HEK293 (cell line): Measurements from ENCODE around the gene CASKIN1.

Source experiments
- ATF2 ChIP-seq: fragments of 450-650 bp; formaldehyde crosslinking; IDR thresholded peaks from 2 replicates; pipeline ENCODE4 v1.5.1; 2016; ENCODE audit warnings: missing biosample characterization, missing genetic modification characterization, low read depth
- CTCF ChIP-seq: fragments of 450-650 bp; formaldehyde crosslinking; IDR thresholded peaks from 2 replicates; pipeline ENCODE4 v1.5.1; 2016; ENCODE audit warnings: missing biosample characterization, missing genetic modification characterization
- IKZF3 ChIP-seq: fragments of 450-650 bp; IDR thresholded peaks from 2 replicates; pipeline ENCODE4 v1.5.0; 2018; ENCODE audit warnings: missing biosample characterization, mild to moderate bottlenecking, missing genetic modification characterization, moderate library complexity
- KLF16 ChIP-seq: fragments of 450-650 bp; formaldehyde crosslinking; IDR thresholded peaks from 2 replicates; pipeline ENCODE4 v1.5.1; 2017; ENCODE audit warnings: missing biosample characterization, missing genetic modification characterization
- PRDM1 ChIP-seq: fragments of 450-650 bp; formaldehyde crosslinking; IDR thresholded peaks from 2 replicates; pipeline ENCODE4; 2016; ENCODE audit warnings: missing biosample characterization, missing genetic modification characterization
- RBAK ChIP-seq: fragments of 450-650 bp; formaldehyde crosslinking; IDR thresholded peaks from 2 replicates; pipeline ENCODE4 v1.5.1; 2016; ENCODE audit warnings: missing biosample characterization, missing genetic modification characterization
- REPIN1 ChIP-seq: fragments of 450-650 bp; formaldehyde crosslinking; IDR thresholded peaks from 2 replicates; pipeline ENCODE4 v1.5.1; 2017; ENCODE audit warnings: missing biosample characterization, missing genetic modification characterization, low read depth
- REST ChIP-seq: fragments of 450-650 bp; formaldehyde crosslinking; IDR thresholded peaks from 2 replicates; pipeline ENCODE4 v1.5.1; 2016; ENCODE audit warnings: missing biosample characterization, missing genetic modification characterization
- ZBTB1 ChIP-seq: fragments of 450-650 bp; formaldehyde crosslinking; IDR thresholded peaks from 2 replicates; pipeline ENCODE4 v1.5.1; 2016; ENCODE audit warnings: missing biosample characterization, missing genetic modification characterization
- ZBTB21 ChIP-seq: fragments of 450-650 bp; formaldehyde crosslinking; IDR thresholded peaks from 2 replicates; pipeline ENCODE4 v1.5.1; 2017; ENCODE audit warnings: missing biosample characterization, missing genetic modification characterization
- ZEB2 ChIP-seq: fragments of 450-650 bp; formaldehyde crosslinking; IDR thresholded peaks from 2 replicates; pipeline ENCODE4 v1.5.1; 2016; ENCODE audit warnings: missing biosample characterization, missing genetic modification characterization
- ZFP37 ChIP-seq: fragments of 450-650 bp; formaldehyde crosslinking; IDR thresholded peaks from 2 replicates; pipeline ENCODE4 v1.5.1; 2016; ENCODE audit warnings: missing biosample characterization, missing genetic modification characterization
- ZNF133 ChIP-seq: fragments of 450-650 bp; formaldehyde crosslinking; IDR thresholded peaks from 2 replicates; pipeline ENCODE4 v1.5.1; 2016; ENCODE audit warnings: missing biosample characterization, missing genetic modification characterization
- ZNF146 ChIP-seq: fragments of 450-650 bp; formaldehyde crosslinking; IDR thresholded peaks from 2 replicates; pipeline ENCODE4 v1.5.1; 2016; ENCODE audit warnings: missing biosample characterization, missing genetic modification characterization
- ZNF18 ChIP-seq: fragments of 450-650 bp; formaldehyde crosslinking; IDR thresholded peaks from 2 replicates; pipeline ENCODE4 v1.5.1; 2016; ENCODE audit warnings: missing biosample characterization, missing genetic modification characterization
- ZNF184 ChIP-seq: fragments of 450-650 bp; IDR thresholded peaks from 2 replicates; pipeline ENCODE4 v1.5.1; 2018; ENCODE audit warnings: missing biosample characterization, mild to moderate bottlenecking, missing genetic modification characterization
- ZNF202 ChIP-seq: fragments of 450-650 bp; formaldehyde crosslinking; IDR thresholded peaks from 2 replicates; pipeline ENCODE4 v1.5.1; 2016; ENCODE audit warnings: missing biosample characterization, missing genetic modification characterization, borderline replicate concordance
- ZNF223 ChIP-seq: fragments of 450-650 bp; formaldehyde crosslinking; IDR thresholded peaks from 2 replicates; pipeline ENCODE4 v1.5.1; 2016; ENCODE audit warnings: missing biosample characterization, missing genetic modification characterization
- ZNF24 ChIP-seq: fragments of 450-650 bp; formaldehyde crosslinking; IDR thresholded peaks from 2 replicates; pipeline ENCODE4 v1.5.1; 2016; ENCODE audit warnings: missing biosample characterization, missing genetic modification characterization
- ZNF292 ChIP-seq: fragments of 450-650 bp; formaldehyde crosslinking; IDR thresholded peaks from 2 replicates; pipeline ENCODE4 v1.5.1; 2016; ENCODE audit warnings: low read depth, missing biosample characterization, missing genetic modification characterization, borderline replicate concordance
- ZNF335 ChIP-seq: fragments of 450-650 bp; formaldehyde crosslinking; conservative IDR thresholded peaks from 2 replicates; pipeline ENCODE4 v1.5.1; 2016; ENCODE audit warnings: missing biosample characterization, missing genetic modification characterization
- ZNF521 ChIP-seq: fragments of 450-650 bp; formaldehyde crosslinking; IDR thresholded peaks from 2 replicates; pipeline ENCODE4 v1.5.1; 2017; ENCODE audit warnings: missing biosample characterization, mild to moderate bottlenecking, missing genetic modification characterization
- ZNF560 ChIP-seq: fragments of 450-650 bp; formaldehyde crosslinking; IDR thresholded peaks from 2 replicates; pipeline ENCODE4 v1.5.1; 2017; ENCODE audit warnings: missing biosample characterization, missing genetic modification characterization, borderline replicate concordance
- ZNF621 ChIP-seq: fragments of 450-650 bp; formaldehyde crosslinking; IDR thresholded peaks from 2 replicates; pipeline ENCODE4 v1.5.1; 2017; ENCODE audit warnings: missing biosample characterization, missing genetic modification characterization
- ZNF623 ChIP-seq: fragments of 450-650 bp; formaldehyde crosslinking; IDR thresholded peaks from 2 replicates; pipeline ENCODE4 v1.5.1; 2016; ENCODE audit warnings: missing biosample characterization, missing genetic modification characterization
- ZNF626 ChIP-seq: fragments of 450-650 bp; sonication (Bioruptor Pico); formaldehyde crosslinking; IDR thresholded peaks from 2 replicates; pipeline ENCODE4 v1.5.1; 2018; ENCODE audit warnings: missing biosample characterization, missing genetic modification characterization, inconsistent platforms
- ZNF645 ChIP-seq: fragments of 450-650 bp; formaldehyde crosslinking; IDR thresholded peaks from 2 replicates; pipeline ENCODE4; 2016; ENCODE audit warnings: missing biosample characterization, missing genetic modification characterization
- ZNF707 ChIP-seq: fragments of 450-650 bp; formaldehyde crosslinking; IDR thresholded peaks from 2 replicates; pipeline ENCODE4 v1.5.1; 2016; ENCODE audit warnings: missing biosample characterization, missing genetic modification characterization
- ZNF747 ChIP-seq: fragments of 450-650 bp; formaldehyde crosslinking; IDR thresholded peaks from 2 replicates; pipeline ENCODE4 v1.5.1; 2016; ENCODE audit warnings: missing biosample characterization, missing genetic modification characterization
- ZNF76 ChIP-seq: fragments of 450-650 bp; formaldehyde crosslinking; IDR thresholded peaks from 2 replicates; pipeline ENCODE4; 2016; ENCODE audit warnings: low read depth, missing biosample characterization, missing genetic modification characterization, borderline replicate concordance
- ZNF776 ChIP-seq: fragments of 450-650 bp; formaldehyde crosslinking; IDR thresholded peaks from 2 replicates; pipeline ENCODE4 v1.5.0; 2017; ENCODE audit warnings: missing biosample characterization, missing genetic modification characterization, borderline replicate concordance
- ZNF777 ChIP-seq: fragments of 450-650 bp; formaldehyde crosslinking; IDR thresholded peaks from 2 replicates; pipeline ENCODE4 v1.5.1; 2017; ENCODE audit warnings: missing biosample characterization, missing genetic modification characterization, borderline replicate concordance
- ZSCAN16 ChIP-seq: fragments of 450-650 bp; formaldehyde crosslinking; IDR thresholded peaks from 2 replicates; pipeline ENCODE4 v1.5.1; 2016; ENCODE audit warnings: missing biosample characterization, missing genetic modification characterization

CASKIN1 gene

DNA sequence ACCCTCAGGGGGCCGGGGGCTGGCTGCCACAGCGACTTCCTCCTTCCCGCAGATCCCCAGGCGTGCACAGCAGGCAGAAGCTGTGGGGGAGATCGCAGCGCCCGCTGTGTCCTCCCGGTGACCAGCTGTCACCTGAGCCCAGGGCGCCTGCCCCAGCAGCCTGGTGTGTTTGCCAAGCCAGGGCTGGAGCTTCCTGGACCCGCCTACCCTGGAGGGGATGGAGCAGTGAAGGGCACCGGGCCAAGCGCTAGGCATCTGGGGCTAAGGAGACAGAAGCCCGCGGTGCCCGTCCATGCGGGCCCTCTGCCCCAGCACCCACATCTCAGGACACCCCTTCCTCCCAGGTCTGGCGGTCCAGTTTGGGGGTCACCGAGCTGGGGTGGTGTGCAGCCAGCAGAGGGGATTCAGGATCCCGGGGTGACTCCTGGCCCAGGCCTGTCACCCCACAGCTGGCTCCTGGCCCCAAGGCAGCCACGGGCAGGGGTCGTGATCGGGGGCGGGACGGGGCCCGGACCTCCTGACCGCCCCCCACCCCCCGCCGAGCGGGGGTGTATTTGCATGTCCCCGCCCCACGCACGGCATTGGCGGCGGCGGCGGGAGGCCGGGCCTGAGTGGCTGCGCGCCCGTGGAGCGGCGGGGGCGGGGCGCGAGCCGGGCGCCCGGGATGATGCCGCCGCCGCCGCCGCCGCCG is 48.3 kb downstream of the CASKIN1 start, which contains the start of gene RAB26 (continued):
- TF ChIP-seq ZNF223 (tag by site-specific recombination) (no peak), REPIN1 (no peak), ZBTB21 (tag by site-specific recombination) (no peak; the same call in 1 of the 2 replicates), ZNF747 (tag by site-specific recombination) (no peak), ZNF623 (tag by site-specific recombination) (no peak), ATF2 (tag by site-specific recombination) (no peak), ZNF335 (tag by site-specific recombination) (peak; percentile 41; the same call in 1 of the 2 replicates), ZNF18 (tag by site-specific recombination) (no peak), ZNF707 (tag by site-specific recombination) (no peak), ZNF777 (tag by site-specific recombination) (no peak), RBAK (tag by site-specific recombination) (no peak), ZNF626 (tag by site-specific recombination) (no peak), ZNF76 (tag by site-specific recombination) (no peak), REST (tag by site-specific recombination) (no peak), KLF16 (no peak), ZNF776 (no peak), ZNF202 (tag by site-specific recombination) (no peak), ZNF645 (tag by site-specific recombination) (no peak), ZEB2 (tag by site-specific recombination) (no peak), ZNF292 (tag by site-specific recombination) (no peak), ZFP37 (tag by site-specific recombination) (no peak), ZSCAN16 (no peak), ZNF560 (tag by site-specific recombination) (no peak), PRDM1 (tag by site-specific recombination) (no peak), ZBTB1 (tag by site-specific recombination) (no peak), ZNF184 (tag by site-specific recombination) (no peak), CTCF (tag by site-specific recombination) (peak; percentile 18; the same call in 1 of the 2 replicates), ZNF146 (tag by site-specific recombination) (no peak), ZNF621 (tag by site-specific recombination) (no peak), ZNF24 (no peak), IKZF3 (tag by site-specific recombination) (0 out of 2 replicates have a peak, but pooled peaks have one; percentile 25), ZNF133 (tag by site-specific recombination) (no peak), ZNF521 (no peak)
